ENCODE results near the gene CHD1L. TPM values are rescaled to one million over a fixed set of nuclear protein-coding genes. Genes with fewer than 3 reads are reported as not detected.
"Not testable (repeated sequence)": the region's sequence is repeated elsewhere in the genome, so short reads cannot be mapped to it uniquely, and the experiment has no call there.

The CHD1L gene
- polyA plus RNA-seq, 1 donor (not counting 4 experiments of a cell fraction or from before 2014, with no cell fraction given) = 49.2 TPM

DNA sequence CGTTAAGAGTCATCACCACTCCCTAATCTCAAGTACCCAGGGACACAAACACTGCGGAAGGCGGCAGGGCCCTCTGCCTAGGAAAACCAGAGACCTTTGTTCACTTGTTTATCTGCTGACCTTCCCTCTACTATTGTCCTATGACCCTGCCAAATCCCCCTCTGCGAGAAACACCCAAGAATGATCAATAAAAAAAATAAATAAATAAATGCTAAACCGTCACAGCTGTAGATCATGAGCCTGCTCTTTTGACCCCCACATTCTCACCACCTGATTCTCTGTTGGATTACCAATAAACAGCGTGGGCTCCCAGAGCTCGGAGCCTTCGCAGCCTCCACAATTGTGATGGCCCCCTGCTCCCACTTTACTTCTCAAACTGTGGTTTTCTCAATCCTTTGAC, 8.6 kb upstream of the CHD1L start:
- H3K9me1 ChIP-seq (ENCODE audit: control insufficient read depth, extremely low read depth, insufficient read depth, low read length); H3K9ac ChIP-seq (ENCODE audit: control insufficient read depth, extremely low read depth, insufficient read depth, low read length); H3K4me2 ChIP-seq (ENCODE audit: control insufficient read depth, extremely low read depth, insufficient read depth, low read depth, low read length); H3K9me3 ChIP-seq (ENCODE audit: control insufficient read depth, low read depth, low read length); H3K4me1 ChIP-seq (ENCODE audit: control insufficient read depth, extremely low read depth, insufficient read depth, low read length); H3K4me3 ChIP-seq (ENCODE audit: control insufficient read depth in 2 of 3, extremely low read depth in 1 of 3, insufficient read depth in 2 of 3, low read depth in 1 of 3, low read length in 3 of 3); H4K20me1 ChIP-seq (ENCODE audit: control insufficient read depth, extremely low read depth, insufficient read depth, low read length); H3K27me3 ChIP-seq (ENCODE audit: control insufficient read depth, extremely low read depth, insufficient read depth, low read length); H2AFZ ChIP-seq (ENCODE audit: control insufficient read depth, low read length); DNase-seq (ENCODE audit: low read depth, low spot score); H3K27ac ChIP-seq (ENCODE audit: control insufficient read depth, insufficient read depth, low read length); H3K36me3 ChIP-seq (ENCODE audit: control insufficient read depth in 2 of 2, extremely low read depth in 1 of 2, insufficient read depth in 2 of 2, low read length in 2 of 2); dilution Hi-C loops (cut with MboI; ENCODE audit: extremely low pct_ligation_motif_present, low sequenced_read_pairs); FAIRE-seq; H3K79me2 ChIP-seq (ENCODE audit: control insufficient read depth, insufficient read depth, low read length): not testable (repeated sequence)

DNA sequence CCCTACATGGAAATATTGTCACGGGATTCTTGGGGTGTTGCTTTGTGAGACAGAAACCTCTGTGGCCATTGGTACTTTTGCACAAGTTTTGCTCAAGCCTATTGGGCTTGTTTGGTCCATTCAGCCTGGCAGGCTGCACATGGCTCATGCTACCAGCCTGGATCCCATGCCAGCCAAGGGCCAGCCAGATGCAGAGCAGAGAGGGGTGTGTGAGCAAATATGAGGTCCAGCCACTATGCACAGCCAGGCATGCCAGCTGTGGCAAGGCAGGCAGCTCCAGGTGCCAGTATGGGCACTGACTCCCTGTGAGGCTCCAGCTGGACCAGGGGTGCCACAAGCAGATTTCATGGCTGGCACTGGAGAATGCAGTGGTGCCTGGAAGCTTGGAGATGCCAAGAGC, 6.7 kb upstream of the CHD1L start:
- dilution Hi-C loops (cut with MboI; ENCODE audit: extremely low pct_ligation_motif_present, low sequenced_read_pairs) = no loop called here
- Histone ChIP-seq H2AFZ (ENCODE audit: control insufficient read depth, low read length) (no peak overlapping the region), H3K27ac (ENCODE audit: control insufficient read depth, insufficient read depth, low read length) (no peak overlapping the region), H3K4me1 (ENCODE audit: control insufficient read depth, extremely low read depth, insufficient read depth, low read length) (peaks cover 3% of the 10 kb centered on the region), H3K4me3 (ENCODE audit: control insufficient read depth in 2 of 3, extremely low read depth in 1 of 3, insufficient read depth in 2 of 3, low read depth in 1 of 3, low read length in 3 of 3) (no peak overlapping the region), H3K9ac (ENCODE audit: control insufficient read depth, extremely low read depth, insufficient read depth, low read length) (no peak overlapping the region), H3K9me3 (ENCODE audit: control insufficient read depth, low read depth, low read length) (no peaks in the 10 kb centered on the region), H3K27me3 (ENCODE audit: control insufficient read depth, extremely low read depth, insufficient read depth, low read length) (no peaks in the 10 kb centered on the region), H4K20me1 (ENCODE audit: control insufficient read depth, extremely low read depth, insufficient read depth, low read length) (no peaks in the 10 kb centered on the region), H3K9me1 (ENCODE audit: control insufficient read depth, extremely low read depth, insufficient read depth, low read length) (no peaks in the 10 kb centered on the region), H3K79me2 (ENCODE audit: control insufficient read depth, insufficient read depth, low read length) (no peaks in the 10 kb centered on the region), H3K4me2 (ENCODE audit: control insufficient read depth, extremely low read depth, insufficient read depth, low read depth, low read length) (no peak overlapping the region), H3K36me3 (ENCODE audit: control insufficient read depth in 2 of 2, extremely low read depth in 1 of 2, insufficient read depth in 2 of 2, low read length in 2 of 2) (no peaks in the 10 kb centered on the region)
- DNase-seq (ENCODE audit: low read depth, low spot score) = no peak
- no peak for FAIRE-seq
- TF ChIP-seq, protein P1, sequence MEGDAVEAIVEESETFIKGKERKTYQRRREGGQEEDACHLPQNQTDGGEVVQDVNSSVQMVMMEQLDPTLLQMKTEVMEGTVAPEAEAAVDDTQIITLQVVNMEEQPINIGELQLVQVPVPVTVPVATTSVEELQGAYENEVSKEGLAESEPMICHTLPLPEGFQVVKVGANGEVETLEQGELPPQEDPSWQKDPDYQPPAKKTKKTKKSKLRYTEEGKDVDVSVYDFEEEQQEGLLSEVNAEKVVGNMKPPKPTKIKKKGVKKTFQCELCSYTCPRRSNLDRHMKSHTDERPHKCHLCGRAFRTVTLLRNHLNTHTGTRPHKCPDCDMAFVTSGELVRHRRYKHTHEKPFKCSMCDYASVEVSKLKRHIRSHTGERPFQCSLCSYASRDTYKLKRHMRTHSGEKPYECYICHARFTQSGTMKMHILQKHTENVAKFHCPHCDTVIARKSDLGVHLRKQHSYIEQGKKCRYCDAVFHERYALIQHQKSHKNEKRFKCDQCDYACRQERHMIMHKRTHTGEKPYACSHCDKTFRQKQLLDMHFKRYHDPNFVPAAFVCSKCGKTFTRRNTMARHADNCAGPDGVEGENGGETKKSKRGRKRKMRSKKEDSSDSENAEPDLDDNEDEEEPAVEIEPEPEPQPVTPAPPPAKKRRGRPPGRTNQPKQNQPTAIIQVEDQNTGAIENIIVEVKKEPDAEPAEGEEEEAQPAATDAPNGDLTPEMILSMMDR (optimal IDR thresholded peaks at IDR 0.05 in 1 of 3, IDR thresholded peaks at IDR 0.05 in 1 of 3, conservative IDR thresholded peaks at IDR 0.05 in 1 of 3; ENCODE audit: extremely low read depth in 1 of 3, insufficient read depth in 2 of 3, low read length in 3 of 3) = no peak
- TF ChIP-seq EZH2 (IDR thresholded peaks at IDR 0.05; ENCODE audit: low read length) = no peak

DNA sequence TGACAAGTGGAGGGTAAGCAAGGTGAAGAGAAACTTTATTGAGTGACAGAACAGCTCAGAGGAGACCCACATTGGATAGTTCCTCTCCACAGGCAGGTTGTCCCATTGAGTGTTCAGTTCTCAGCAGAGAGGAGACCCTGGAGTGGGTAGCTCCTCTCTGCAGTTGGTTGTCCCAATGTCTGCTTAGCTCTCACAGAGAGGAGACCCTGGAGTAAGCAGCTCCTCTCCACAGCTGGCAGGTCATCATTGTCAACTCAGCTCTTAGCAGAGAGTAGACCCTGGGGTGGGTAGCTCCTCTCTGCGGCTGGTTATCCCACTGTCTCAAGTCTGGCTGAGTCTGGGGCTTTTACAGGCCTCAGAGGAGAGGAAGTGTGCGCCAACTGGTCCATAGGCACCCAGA, 6.0 kb upstream of the CHD1L start:
- TF ChIP-seq, protein P1 (optimal IDR thresholded peaks at IDR 0.05 in 1 of 3, IDR thresholded peaks at IDR 0.05 in 1 of 3, conservative IDR thresholded peaks at IDR 0.05 in 1 of 3; ENCODE audit: extremely low read depth in 1 of 3, insufficient read depth in 2 of 3, low read length in 3 of 3) = no peak
- no peak for TF ChIP-seq EZH2 (IDR thresholded peaks at IDR 0.05; ENCODE audit: low read length)
- no peaks in the 10 kb centered on the region for H3K9me1 ChIP-seq (ENCODE audit: control insufficient read depth, extremely low read depth, insufficient read depth, low read length)
- H3K4me2 ChIP-seq (ENCODE audit: control insufficient read depth, extremely low read depth, insufficient read depth, low read depth, low read length) = no peak overlapping the region
- no peaks in the 10 kb centered on the region for H3K79me2 ChIP-seq (ENCODE audit: control insufficient read depth, insufficient read depth, low read length)
- peaks cover 3% of the 10 kb centered on the region for H3K4me1 ChIP-seq (ENCODE audit: control insufficient read depth, extremely low read depth, insufficient read depth, low read length)
- dilution Hi-C loops (cut with MboI; ENCODE audit: extremely low pct_ligation_motif_present, low sequenced_read_pairs) = no loop called here
- no peaks in the 10 kb centered on the region for H3K36me3 ChIP-seq (ENCODE audit: control insufficient read depth in 2 of 2, extremely low read depth in 1 of 2, insufficient read depth in 2 of 2, low read length in 2 of 2)
- no peak overlapping the region for H2AFZ ChIP-seq (ENCODE audit: control insufficient read depth, low read length)
- no peak for DNase-seq (ENCODE audit: low read depth, low spot score)
- no peaks in the 10 kb centered on the region for H3K9me3 ChIP-seq (ENCODE audit: control insufficient read depth, low read depth, low read length)
- H3K4me3 ChIP-seq (ENCODE audit: control insufficient read depth in 2 of 3, extremely low read depth in 1 of 3, insufficient read depth in 2 of 3, low read depth in 1 of 3, low read length in 3 of 3) = no peak overlapping the region
- no peak for FAIRE-seq
- H3K27ac ChIP-seq (ENCODE audit: control insufficient read depth, insufficient read depth, low read length) = no peak overlapping the region
- no peaks in the 10 kb centered on the region for H3K27me3 ChIP-seq (ENCODE audit: control insufficient read depth, extremely low read depth, insufficient read depth, low read length)
- no peaks in the 10 kb centered on the region for H4K20me1 ChIP-seq (ENCODE audit: control insufficient read depth, extremely low read depth, insufficient read depth, low read length)
- H3K9ac ChIP-seq (ENCODE audit: control insufficient read depth, extremely low read depth, insufficient read depth, low read length) = no peak overlapping the region
